IMR-90 (cell line): ENCODE results near the gene EIF2B5. TPM values are rescaled to one million over a fixed set of nuclear protein-coding genes. Genes with fewer than 3 reads are reported as not detected.

ENCODE experiments used
- ATAC-seq: fragments of 200-7000 bp; cut with Tn5 transposase; 2 replicates; pipeline ENCODE4 v1.9.1; 2020; ENCODE audit warnings: low read depth, mild to moderate bottlenecking, moderate library complexity
- BruUV-seq: library from RNA; stranded (reverse); fragments of 400-500 nt; replicated peaks from 2 replicates; lab custom pipeline; 2021; lab: Mats Ljungman, UMichigan
- CTCF ChIA-PET: fragments of 300-600 bp; formaldehyde crosslinking; extraction: SDS; loops from one replicate; lab custom pipeline; 2021; ENCODE audit warnings: antibody characterized with exemption; lab: Yijun Ruan, JAX
- POLR2A ChIA-PET: fragments of 300-600 bp; sonication (Branson Sonifier 250); formaldehyde crosslinking; loops from one replicate; lab custom pipeline; 2022; ENCODE audit warnings: antibody characterized with exemption; ENCODE audit not compliant: unreplicated experiment; lab: Charles Lee
- DNase-seq: peaks from one replicate; pipeline ENCODE4 v3.0.0; 2013
- H2AFZ ChIP-seq: replicated peaks from 2 replicates; pipeline ENCODE3; 2013; ENCODE audit warnings: low read length, mild to moderate bottlenecking; ENCODE audit not compliant: poor library complexity
- H2AK5ac ChIP-seq: 2 replicates; pipeline ENCODE4 v1.6.1; 2013; ENCODE audit warnings: low read depth, low read length, inconsistent platforms
- H2AK9ac ChIP-seq: replicated peaks from 2 replicates; pipeline ENCODE3; 2013; ENCODE audit warnings: mild to moderate bottlenecking, low read depth, low read length, moderate library complexity; ENCODE audit not compliant: poor library complexity
- H2BK120ac ChIP-seq: 2 replicates; pipeline ENCODE4 v1.6.1; 2013; ENCODE audit warnings: low read depth, low read length, inconsistent platforms
- H2BK15ac ChIP-seq: 3 replicates; pipeline ENCODE4 v1.6.1; 2013; ENCODE audit warnings: low read depth, low read length, inconsistent platforms
- H2BK20ac ChIP-seq: 2 replicates; pipeline ENCODE4 v1.6.1; 2013; ENCODE audit warnings: low read depth, mild to moderate bottlenecking, inconsistent platforms, low read length, moderate library complexity
- H2BK5ac ChIP-seq: 2 replicates; pipeline ENCODE4 v1.6.1; 2013; ENCODE audit warnings: mild to moderate bottlenecking, low read depth, low read length, inconsistent platforms; ENCODE audit not compliant: poor library complexity, severe bottlenecking
- H3K14ac ChIP-seq: replicated peaks from 2 replicates; pipeline ENCODE4 v1.6.1; 2013; ENCODE audit warnings: low read depth, low read length, inconsistent platforms
- H3K18ac ChIP-seq: 2 replicates; pipeline ENCODE4 v1.6.1; 2013; ENCODE audit warnings: low read depth, low read length, control low read depth
- H3K23ac ChIP-seq: 2 replicates; pipeline ENCODE4 v1.6.1; 2013; ENCODE audit warnings: low read depth, low read length, inconsistent platforms
- H3K27ac ChIP-seq: 2 replicates; pipeline ENCODE4 v1.5.1; 2013; ENCODE audit warnings: mild to moderate bottlenecking, control low read depth, low read length; ENCODE audit not compliant: insufficient read depth
- H3K27me3 ChIP-seq: 2 replicates; pipeline ENCODE4 v1.6.1; 2013; ENCODE audit warnings: low read length; ENCODE audit not compliant: control insufficient read depth, insufficient read depth
- H3K36me3 ChIP-seq: 2 replicates; pipeline ENCODE4 v1.6.1; 2013; ENCODE audit warnings: low read length, mixed read lengths; ENCODE audit not compliant: control insufficient read depth, insufficient read depth
- H3K4ac ChIP-seq: 2 replicates; pipeline ENCODE4 v1.6.1; 2013; ENCODE audit warnings: low read depth, low read length, inconsistent platforms
- H3K4me1 ChIP-seq: 2 replicates; pipeline ENCODE4 v1.6.1; 2013; ENCODE audit warnings: low read length, mixed read lengths; ENCODE audit not compliant: control insufficient read depth, insufficient read depth
- H3K4me2 ChIP-seq: 2 replicates; pipeline ENCODE4 v1.6.1; 2013; ENCODE audit warnings: low read depth, mild to moderate bottlenecking, control low read depth, low read length, moderate library complexity
- H3K4me3 ChIP-seq: 2 replicates; pipeline ENCODE4 v1.5.1; 2013; ENCODE audit warnings: low read depth, mild to moderate bottlenecking, control low read depth, low read length, moderate library complexity; ENCODE audit not compliant: insufficient read depth
- H3K56ac ChIP-seq: 2 replicates; pipeline ENCODE4 v1.6.1; 2013; ENCODE audit warnings: low read length, inconsistent platforms; ENCODE audit not compliant: insufficient read depth; ENCODE audit errors: extremely low read depth
- H3K79me1 ChIP-seq, 2 experiments: 2 replicates each; pipeline ENCODE4 v1.6.1; 2013; ENCODE audit warnings: low read length in 2 of 2, inconsistent platforms in 1 of 2, low read depth in 1 of 2
- H3K9ac ChIP-seq: 2 replicates; pipeline ENCODE4 v1.6.1; 2013; ENCODE audit warnings: low read depth, low read length, control low read depth
- H3K9me1 ChIP-seq: 2 replicates; pipeline ENCODE4 v1.6.1; 2013; ENCODE audit warnings: low read length, inconsistent platforms; ENCODE audit not compliant: insufficient read depth
- H3K9me3 ChIP-seq: 2 replicates; pipeline ENCODE4 v1.6.1; 2013; ENCODE audit warnings: low read length; ENCODE audit not compliant: control insufficient read depth, insufficient read depth
- H4K20me1 ChIP-seq: 2 replicates; pipeline ENCODE4 v1.6.1; 2013; ENCODE audit warnings: low read length, inconsistent platforms; ENCODE audit not compliant: insufficient read depth
- H4K5ac ChIP-seq: 2 replicates; pipeline ENCODE4 v1.6.1; 2013; ENCODE audit warnings: mild to moderate bottlenecking, low read depth, low read length, control low read depth
- H4K8ac ChIP-seq, 2 experiments: 2 replicates each; pipeline ENCODE4 v1.6.1; 2013; ENCODE audit warnings: low read depth in 2 of 2, low read length in 2 of 2, control low read depth in 1 of 2, inconsistent platforms in 1 of 2
- H4K91ac ChIP-seq: 2 replicates; pipeline ENCODE4 v1.6.1; 2013; ENCODE audit warnings: low read depth, low read length, inconsistent platforms; ENCODE audit not compliant: insufficient read depth
- CEBPB ChIP-seq: IDR thresholded peaks from 2 replicates; pipeline ENCODE4 v1.6.1; 2012; ENCODE audit warnings: low read depth, low read length, improper control_type of control experiment
- FOS ChIP-seq: fragments of 150-350 bp; IDR thresholded peaks from 2 replicates; pipeline ENCODE4 v1.6.1; 2016; ENCODE audit warnings: low read depth, low read length
- MAFK ChIP-seq: IDR thresholded peaks from 2 replicates; pipeline ENCODE4 v1.6.1; 2012; ENCODE audit warnings: low read depth, low read length, improper control_type of control experiment
- MXI1 ChIP-seq: IDR thresholded peaks from 2 replicates; pipeline ENCODE4 v1.6.1; 2012; ENCODE audit warnings: low read depth, mild to moderate bottlenecking, low read length, moderate library complexity, borderline replicate concordance
- NFE2L2 ChIP-seq: fragments of 150-350 bp; IDR thresholded peaks from 2 replicates; pipeline ENCODE4 v1.6.1; 2016; ENCODE audit warnings: low read depth, mild to moderate bottlenecking, low read length
- POLR2A ChIP-seq: IDR thresholded peaks from 2 replicates; pipeline ENCODE4 v1.6.1; 2012; ENCODE audit warnings: mild to moderate bottlenecking, low read depth, low read length
- RFX5 ChIP-seq: IDR thresholded peaks from 2 replicates; pipeline ENCODE4 v1.8.0; 2012; ENCODE audit warnings: low read depth, mild to moderate bottlenecking, low read length, moderate library complexity
- WGBS, 2 experiments: methylation state at CpG; one replicate each; pipeline versions ENCODE4 v1.1.5 to v1.1.7; 2013; ENCODE audit warnings: missing lambda C conversion rate in 2 of 2; ENCODE audit not compliant: insufficient read length in 1 of 2; ENCODE audit errors: extremely low coverage in 2 of 2; 5-methylcytosine and 5-hydroxymethylcytosine counted together
- dilution Hi-C: fragments of 300-500 bp; cut with HindIII; formaldehyde crosslinking; loops from one replicate; pipeline ENCODE4 v1.14.3; 2018; ENCODE audit warnings: low sequenced_read_pairs; ENCODE audit not compliant: unreplicated experiment
- in situ Hi-C: fragments of 300-500 bp; cut with MboI; formaldehyde crosslinking; loops from 3 replicates; pipeline ENCODE4 v1.14.3; 2019; ENCODE audit warnings: low sequenced_read_pairs, inconsistent platforms, mixed read lengths
- intact Hi-C: fragments of 100-400 bp; cut with micrococcal nuclease; formaldehyde crosslinking; loops from 2 replicates; pipeline ENCODE4 v1.10.0; 2022
- polyA plus RNA-seq, 3 experiments: library from polyadenylated mRNA; depleted of rRNA; stranded (reverse); fragments of >200 nt; gene quantifications; 2 replicates each; pipeline ENCODE4 v1.2.3, GENCODE V29; 2012; ENCODE audit warnings: low replicate concordance in 1 of 3
- total RNA-seq: library from RNA; depleted of rRNA; stranded (reverse); fragments of >200 nt; gene quantifications from 2 replicates; pipeline ENCODE4 v1.2.3, GENCODE V29; 2012
- TF ChIP-seq, protein P1 (sequence below): conservative IDR thresholded peaks from 2 replicates; pipeline ENCODE4 v1.5.1; 2012; ENCODE audit warnings: mild to moderate bottlenecking, low read depth, low read length, improper control_type of control experiment

Gene EIF2B5
- total and polyA plus RNA-seq, 2 of the 4 experiments (the other 2 are of a cell fraction) = 31.7 to 37.6 TPM

DNA sequence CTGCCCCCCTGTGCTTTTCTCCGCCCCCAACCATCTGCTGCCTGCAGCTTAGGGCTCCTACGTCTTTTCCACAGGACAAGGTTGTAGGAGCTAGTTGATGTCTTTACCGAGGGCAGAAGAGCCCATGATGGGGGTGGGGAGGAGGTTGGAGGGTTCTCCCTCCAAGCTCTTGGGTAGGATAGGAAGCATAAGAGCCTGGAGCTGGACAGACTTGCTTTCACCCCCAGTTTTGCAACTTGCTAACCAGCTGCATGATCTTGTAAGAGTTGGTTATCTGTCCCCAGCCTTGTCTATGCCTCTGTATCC, 51.7 kb downstream of the EIF2B5 start:
- Histone ChIP-seq H3K56ac (no peak overlapping the region; the same call in 1 of the 2 replicates), H3K27ac (peak overlapping the region; percentile 73), H2BK120ac (no peak overlapping the region), H2AK9ac (peak overlapping the region; percentile 96), H2AK5ac (peak overlapping the region; percentile 82; the same call in 1 of the 2 replicates), H3K4me1 (peaks cover 3% of the 10 kb centered on the region; the same call in 1 of the 2 replicates), H4K5ac (no peak overlapping the region), H2BK20ac (no peak overlapping the region), H4K91ac (no peak overlapping the region), H3K9me1 (0 out of 2 replicates have a peak, but pooled peaks cover 8% of the 10 kb centered on the region), H3K9me3 (no peaks in the 10 kb centered on the region), H3K4me2 (peak overlapping the region; percentile 86), H2BK15ac (no peak overlapping the region), H3K23ac (peak overlapping the region; percentile 78; the same call in 1 of the 2 replicates), H3K27me3 (no peaks in the 10 kb centered on the region), H3K18ac (no peak overlapping the region), H2BK5ac (no peak overlapping the region), H3K79me1 (peaks cover 30 to 52% of the 10 kb centered on the region in 2 experiments), H3K14ac (peak overlapping the region; percentile 80; the same call in 1 of the 2 replicates), H3K4ac (peak overlapping the region; percentile 88), H3K4me3 (peak overlapping the region; percentile 67), H3K9ac (peak overlapping the region; percentile 78), H4K8ac (no peak overlapping the region), H2AFZ (peak overlapping the region; percentile 95), H4K20me1 (peaks cover 19% of the 10 kb centered on the region), H3K36me3 (peaks cover 60% of the 10 kb centered on the region)
- POLR2A ChIA-PET = interaction anchor here (1.0 to 1.6 kb wide), 2 partner anchors 10 to 29 kb away, joined by 6 to 11 read pairs; no protein-coding TSS in a partner anchor
- no TSS peak for BruUV-seq
- WGBS, 2 experiments = no CpG with 5 or more reads among the region's 3 CpGs
- no peak for TF ChIP-seq POLR2A
- TF ChIP-seq CEBPB = no peak
- no peak for TF ChIP-seq FOS
- no peak for TF ChIP-seq MXI1
- TF ChIP-seq MAFK = no peak
- no peak for TF ChIP-seq RFX5
- TF ChIP-seq, protein P1, sequence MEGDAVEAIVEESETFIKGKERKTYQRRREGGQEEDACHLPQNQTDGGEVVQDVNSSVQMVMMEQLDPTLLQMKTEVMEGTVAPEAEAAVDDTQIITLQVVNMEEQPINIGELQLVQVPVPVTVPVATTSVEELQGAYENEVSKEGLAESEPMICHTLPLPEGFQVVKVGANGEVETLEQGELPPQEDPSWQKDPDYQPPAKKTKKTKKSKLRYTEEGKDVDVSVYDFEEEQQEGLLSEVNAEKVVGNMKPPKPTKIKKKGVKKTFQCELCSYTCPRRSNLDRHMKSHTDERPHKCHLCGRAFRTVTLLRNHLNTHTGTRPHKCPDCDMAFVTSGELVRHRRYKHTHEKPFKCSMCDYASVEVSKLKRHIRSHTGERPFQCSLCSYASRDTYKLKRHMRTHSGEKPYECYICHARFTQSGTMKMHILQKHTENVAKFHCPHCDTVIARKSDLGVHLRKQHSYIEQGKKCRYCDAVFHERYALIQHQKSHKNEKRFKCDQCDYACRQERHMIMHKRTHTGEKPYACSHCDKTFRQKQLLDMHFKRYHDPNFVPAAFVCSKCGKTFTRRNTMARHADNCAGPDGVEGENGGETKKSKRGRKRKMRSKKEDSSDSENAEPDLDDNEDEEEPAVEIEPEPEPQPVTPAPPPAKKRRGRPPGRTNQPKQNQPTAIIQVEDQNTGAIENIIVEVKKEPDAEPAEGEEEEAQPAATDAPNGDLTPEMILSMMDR = no peak
- TF ChIP-seq NFE2L2 = no peak
- in situ Hi-C loops = no loop called here
- no peak for DNase-seq
- intact Hi-C loops = loop anchor here (2.0 kb wide), 1 partner anchor 62 kb away; the partner anchor contains the start of genes ALG3 and EEF1AKMT4
- no peak for ATAC-seq
- dilution Hi-C loops = no loop called here
- CTCF ChIA-PET = no interaction called here
